Uterus (tissue), 2 donors: Measurements from ENCODE around the gene FYCO1.

ENCODE experiments used
- CTCF ChIP-seq, 4 experiments: fragments of 200-600 bp in 2 of 4; fragments of 450-650 bp in 2 of 4; sonication (generic) in 2 of 4; IDR thresholded peaks; one replicate each; pipeline ENCODE4 v1.5.1; 2016 to 2019; ENCODE audit warnings: antibody characterized with exemption in 4 of 4, mild to moderate bottlenecking in 2 of 4, moderate library complexity in 1 of 4
- POLR2A ChIP-seq, 2 donors: fragments of 450-650 bp; IDR thresholded peaks; one replicate each; pipeline ENCODE4 v1.6.1; 2016; ENCODE audit warnings: antibody characterized with exemption in 2 of 2, mild to moderate bottlenecking in 1 of 2, moderate library complexity in 1 of 2

- TF ChIP-seq CTCF (IDR thresholded peaks at IDR 0.05) (no peak), POLR2A (IDR thresholded peaks at IDR 0.05) (no peak)
These were observed 36.4 kb downstream of the FYCO1 start for GRCh38 chr3:45959201-45959600.
